HG03280 (cell line): Measurements from ENCODE around the gene GDE1.

Experiments used
- ATAC-seq: cut with Tn5 transposase; IDR thresholded peaks from one replicate; pipeline ENCODE4 v1.9.1; 2021; ENCODE audit warnings: mild to moderate bottlenecking, moderate library complexity; ENCODE audit not compliant: unreplicated experiment

The GDE1 gene

GRCh38 chr16:19488213-19488640 is 33.7 kb downstream of the GDE1 start:
- ATAC-seq = no peak

GRCh38 chr16:19486750-19487325 is 35.1 kb downstream of the GDE1 start:
- ATAC-seq = no peak

GRCh38 chr16:19486051-19486450 is 35.8 kb downstream of the GDE1 start:
- ATAC-seq = no peak

- no peak for ATAC-seq
These were observed 36.3 kb downstream of the GDE1 start for GRCh38 chr16:19485611-19486010.

GRCh38 chr16:19484096-19484495 is 37.8 kb downstream of the GDE1 start:
- no peak for ATAC-seq

DNA sequence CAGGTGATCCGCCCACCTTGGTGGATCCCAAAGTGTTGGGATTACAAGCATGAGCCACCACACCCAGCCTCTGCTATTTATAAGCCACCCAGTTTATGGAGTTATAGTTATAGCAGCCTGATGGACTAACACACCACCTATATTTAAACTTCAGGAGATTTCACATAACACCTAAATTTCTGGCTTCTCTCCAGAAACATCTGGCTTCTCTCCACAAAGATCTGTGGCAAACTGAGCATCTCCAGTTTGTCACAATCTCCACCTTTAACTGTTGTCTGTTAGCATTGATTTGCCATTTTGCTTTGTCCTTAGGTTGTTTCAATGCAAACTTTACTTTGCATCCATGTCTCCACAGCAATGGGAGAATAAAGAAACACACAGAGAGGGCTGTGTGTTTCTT is 39.6 kb downstream of the GDE1 start:
- ATAC-seq = no peak

- ATAC-seq = no peak
These were observed 40.1 kb downstream of the GDE1 start for GRCh38 chr16:19481769-19482168.

- no peak for ATAC-seq
These were observed 40.6 kb downstream of the GDE1 start for GRCh38 chr16:19481296-19481695.

- ATAC-seq = no peak
These were observed 42.6 kb downstream of the GDE1 start for GRCh38 chr16:19479302-19479721.

- ATAC-seq = no peak
These were observed 43.4 kb downstream of the GDE1 start for GRCh38 chr16:19478505-19478904.

DNA sequence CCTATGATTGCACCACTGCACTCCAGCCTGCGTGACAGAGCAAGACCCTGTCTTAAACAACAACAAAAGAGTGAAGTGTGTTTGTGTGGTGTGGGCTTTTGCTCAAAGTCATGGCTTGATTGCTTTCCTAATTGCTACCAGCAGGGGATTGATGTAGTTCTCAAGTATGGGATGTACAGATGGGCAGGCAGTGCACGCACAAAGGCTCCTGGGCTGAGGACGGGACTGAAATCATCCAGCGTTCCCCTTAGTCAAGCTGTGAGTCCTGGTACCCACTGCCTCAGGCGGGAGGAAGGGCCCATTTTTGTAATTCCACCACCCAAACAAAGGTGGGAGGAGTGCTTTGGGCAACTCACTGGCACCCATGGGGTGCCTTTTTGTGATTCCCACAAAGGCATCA is 47.3 kb downstream of the GDE1 start:
- ATAC-seq = no peak

DNA sequence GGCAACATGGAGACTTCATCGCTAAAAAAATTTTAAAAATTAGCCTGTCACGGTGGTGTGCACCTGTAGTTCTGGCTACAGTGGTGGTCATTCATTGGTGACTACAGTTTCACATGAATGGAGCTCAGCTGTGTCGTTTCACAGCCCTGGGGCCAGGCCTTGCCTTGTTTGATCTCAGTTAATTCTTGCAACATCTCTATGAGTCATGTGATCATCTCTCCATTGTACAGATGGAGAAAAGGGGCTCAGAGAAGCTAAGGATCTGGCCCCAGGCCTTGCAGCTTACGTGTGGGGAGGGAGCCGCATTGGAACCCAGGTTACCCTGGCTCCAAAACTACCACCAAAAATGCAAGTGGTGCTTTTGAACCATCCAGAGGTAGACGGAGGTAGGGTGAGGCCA is 49.4 kb downstream of the GDE1 start:
- no peak for ATAC-seq

- ATAC-seq = no peak
These were observed 53.6 kb downstream of the GDE1 start for GRCh38 chr16:19468300-19468699.

- no peak for ATAC-seq
These were observed 58.2 kb downstream of the GDE1 start for GRCh38 chr16:19463468-19464315.

- no peak for ATAC-seq
These were observed 61.5 kb downstream of the GDE1 start for GRCh38 chr16:19460397-19460796.

GRCh38 chr16:19458722-19459379 is 63.0 kb downstream of the GDE1 start:
- no peak for ATAC-seq
